HCT116 (cell line): Measurements from ENCODE around the gene FOXF1. TPM values are rescaled to one million over a fixed set of nuclear protein-coding genes. Genes with fewer than 3 reads are reported as not detected.

ENCODE experiments used
- ATAC-seq: fragments of 200-7000 bp; cut with Tn5 transposase; 2 replicates; pipeline ENCODE4 v1.9.1; 2020; ENCODE audit warnings: mild to moderate bottlenecking, moderate library complexity
- BruUV-seq: library from RNA; stranded (reverse); fragments of 400-500 nt; replicated peaks from 2 replicates; lab custom pipeline; 2021; lab: Mats Ljungman, UMichigan
- CTCF ChIA-PET: fragments of 300-600 bp; sonication (Branson Sonifier 250); formaldehyde crosslinking; loops from one replicate; lab custom pipeline; 2021; ENCODE audit warnings: antibody characterized with exemption; lab: Charles Lee
- POLR2A ChIA-PET: fragments of 300-600, 350-600 bp; sonication (Branson Sonifier 250); formaldehyde crosslinking; loops from one replicate; lab custom pipeline; 2021; ENCODE audit warnings: antibody characterized with exemption; lab: Charles Lee
- RAD21 ChIA-PET, 2 experiments: fragments of 300-600 bp; sonication (Branson Sonifier 250); formaldehyde crosslinking; loops; one replicate each; lab custom pipeline; 2023; ENCODE audit warnings: low total read pairs in 2 of 2; ENCODE audit not compliant: uncharacterized antibody in 2 of 2, unreplicated experiment in 2 of 2, low non-redundant PET in 1 of 2; lab: Charles Lee
- DNase-seq: peaks from one replicate; pipeline ENCODE4 v3.0.0-alpha.2; 2010; ENCODE audit warnings: low read depth, low spot score
- H2AFZ ChIP-seq: fragments of 200-600 bp; shearing (Covaris generic), sonication (generic); 2 replicates; pipeline ENCODE4 v1.6.1; 2017; ENCODE audit warnings: low read depth, mixed run types, mixed read lengths, antibody characterized with exemption, low read length; ENCODE audit not compliant: poor library complexity, severe bottlenecking
- H3K27ac ChIP-seq: 2 replicates; pipeline ENCODE4 v1.5.1; 2012; ENCODE audit warnings: low read depth, low read length
- H3K27me3 ChIP-seq: fragments of 200-600 bp; sonication (generic); 2 replicates; pipeline ENCODE4 v1.6.1; 2016; ENCODE audit warnings: mixed run types, low read length, mixed read lengths; ENCODE audit not compliant: insufficient read depth
- H3K36me3 ChIP-seq, 2 experiments: fragments of 200-500 bp in 1 of 2; fragments of 200-600 bp in 1 of 2; sonication (Bioruptor generic) in 1 of 2; sonication (generic) in 1 of 2; 2 replicates each; pipeline versions ENCODE4 v1.5.1 to v1.6.1; 2014 to 2016; ENCODE audit warnings: low read length in 2 of 2, inconsistent platforms in 1 of 2, mixed read lengths in 1 of 2, mixed run types in 1 of 2; ENCODE audit not compliant: insufficient read depth in 2 of 2, control insufficient read depth in 1 of 2
- H3K4me1 ChIP-seq, 2 experiments: fragments of 200-600 bp in 1 of 2; sonication (generic) in 1 of 2; 2 replicates each; pipeline versions ENCODE4 v1.5.1 to v1.6.1; 2012 to 2017; ENCODE audit warnings: low read length in 2 of 2, inconsistent platforms in 1 of 2, mild to moderate bottlenecking in 1 of 2, mixed read lengths in 1 of 2, mixed run types in 1 of 2, moderate library complexity in 1 of 2; ENCODE audit not compliant: insufficient read depth in 2 of 2, control insufficient read depth in 1 of 2
- H3K4me2 ChIP-seq: fragments of 200-600 bp; sonication (generic); 2 replicates; pipeline ENCODE4 v1.6.1; 2017; ENCODE audit warnings: mixed run types, low read length, mixed read lengths
- H3K4me3 ChIP-seq, 2 experiments: fragments of 200-600 bp in 1 of 2; sonication (generic) in 1 of 2; replicated peaks in 1 of 2; 2 replicates each; pipeline ENCODE4 v1.5.1; 2011 to 2016; ENCODE audit warnings: low read length in 2 of 2, control low read depth in 1 of 2, low read depth in 1 of 2, mild to moderate bottlenecking in 1 of 2, mixed read lengths in 1 of 2, mixed run types in 1 of 2
- H3K79me2 ChIP-seq: fragments of 200-600 bp; sonication (generic); 2 replicates; pipeline ENCODE4 v1.6.1; 2017; ENCODE audit warnings: mild to moderate bottlenecking, mixed run types, low read length, moderate library complexity, mixed read lengths; ENCODE audit not compliant: insufficient read depth
- H3K9ac ChIP-seq: fragments of 200-600 bp; sonication (generic); 2 replicates; pipeline ENCODE4 v1.6.1; 2016; ENCODE audit warnings: low read length, mixed read lengths
- H3K9me2 ChIP-seq: fragments of 200-600 bp; sonication (generic), shearing (Covaris generic); 2 replicates; pipeline ENCODE4 v1.6.1; 2017; ENCODE audit warnings: mixed run types, mild to moderate bottlenecking, moderate library complexity; ENCODE audit not compliant: insufficient read depth
- H3K9me3 ChIP-seq, 2 experiments: fragments of 200-500 bp in 1 of 2; fragments of 200-600 bp in 1 of 2; sonication (Bioruptor generic) in 1 of 2; sonication (generic) in 1 of 2; 2 replicates each; pipeline ENCODE4 v1.6.1; 2014 to 2017; ENCODE audit warnings: low read length in 2 of 2, mixed read lengths in 2 of 2, inconsistent platforms in 1 of 2, low read depth in 1 of 2, mild to moderate bottlenecking in 1 of 2, mixed run types in 1 of 2, moderate library complexity in 1 of 2; ENCODE audit not compliant: control insufficient read depth in 1 of 2, insufficient read depth in 1 of 2
- H4K20me1 ChIP-seq: fragments of 200-600 bp; sonication (generic), shearing (Covaris generic); 2 replicates; pipeline ENCODE4 v1.6.1; 2017; ENCODE audit warnings: mixed run types, mild to moderate bottlenecking, moderate library complexity; ENCODE audit not compliant: insufficient read depth
- CBX3 ChIP-seq: IDR thresholded peaks from 2 replicates; pipeline ENCODE4 v1.6.1; 2012; ENCODE audit warnings: low read depth
- CEBPB ChIP-seq: IDR thresholded peaks from 2 replicates; pipeline ENCODE4 v1.6.1; 2012; ENCODE audit warnings: low read depth
- CTCF ChIP-seq, 3 experiments: fragments of 200-600 bp in 1 of 3; sonication (generic) in 1 of 3; IDR thresholded peaks in 2 of 3; conservative IDR thresholded peaks in 1 of 3; 2 replicates each; pipeline ENCODE4 v1.5.1; 2012 to 2017; ENCODE audit warnings: low read depth in 2 of 3, low read length in 2 of 3, antibody characterized with exemption in 1 of 3, borderline replicate concordance in 1 of 3, control low read depth in 1 of 3, mild to moderate bottlenecking in 1 of 3, mixed read lengths in 1 of 3, mixed run types in 1 of 3, moderate library complexity in 1 of 3; ENCODE audit not compliant: insufficient read depth in 1 of 3
- EGR1 ChIP-seq: IDR thresholded peaks from 2 replicates; pipeline ENCODE4 v1.6.1; 2012; ENCODE audit warnings: low read depth
- EZH2 ChIP-seq: fragments of 200-600 bp; sonication (generic); IDR thresholded peaks from 2 replicates; pipeline ENCODE4 v1.6.1; 2017; ENCODE audit warnings: antibody characterized with exemption, mixed run types
- FOSL1 ChIP-seq: IDR thresholded peaks from 2 replicates; pipeline ENCODE4 v1.6.1; 2012; ENCODE audit warnings: low read depth
- JUND ChIP-seq: IDR thresholded peaks from 2 replicates; pipeline ENCODE4 v1.6.1; 2012
- POLR2A ChIP-seq: IDR thresholded peaks from 2 replicates; pipeline ENCODE4 v1.7.0; 2011; ENCODE audit warnings: borderline replicate concordance; ENCODE audit not compliant: insufficient read depth, insufficient read length; ENCODE audit errors: extremely low read depth
- POLR2AphosphoS5 ChIP-seq: IDR thresholded peaks from 2 replicates; pipeline ENCODE4 v1.6.1; 2011; ENCODE audit warnings: mild to moderate bottlenecking, low read depth, low read length, moderate library complexity
- SP1 ChIP-seq: IDR thresholded peaks from 2 replicates; pipeline ENCODE4 v1.6.1; 2012; ENCODE audit warnings: low read depth
- SRF ChIP-seq: IDR thresholded peaks from 2 replicates; pipeline ENCODE4 v1.6.1; 2012; ENCODE audit warnings: low read depth
- YY1 ChIP-seq: IDR thresholded peaks from 2 replicates; pipeline ENCODE4 v1.6.1; 2011; ENCODE audit warnings: low read length, low read depth, moderate library complexity, mild to moderate bottlenecking; ENCODE audit not compliant: insufficient replicate concordance; ENCODE audit errors: extremely low read depth
- ZFX ChIP-seq: fragments of 450-650 bp; IDR thresholded peaks from 2 replicates; pipeline ENCODE4 v1.6.1; 2017
- intact Hi-C: fragments of 100-400 bp; cut with micrococcal nuclease; formaldehyde crosslinking; loops from 2 replicates; pipeline ENCODE4 v1.10.0; 2022
- total RNA-seq: library from RNA; stranded (reverse); gene quantifications from one replicate; pipeline ENCODE4 v1.2.1, GENCODE V29; 2021; ENCODE audit not compliant: unreplicated experiment
- TF ChIP-seq, protein P1 (sequence below): IDR thresholded peaks from 2 replicates; pipeline ENCODE4 v1.6.1; 2012
- TF ChIP-seq, protein P2 (sequence below): IDR thresholded peaks from 2 replicates; pipeline ENCODE4 v1.6.1; 2011; ENCODE audit warnings: mild to moderate bottlenecking, low read length, moderate library complexity; ENCODE audit not compliant: insufficient replicate concordance; ENCODE audit errors: extremely low read depth

FOXF1 gene
- total RNA-seq, 1 experiment from 2014 or later, result 2.4 TPM

DNA sequence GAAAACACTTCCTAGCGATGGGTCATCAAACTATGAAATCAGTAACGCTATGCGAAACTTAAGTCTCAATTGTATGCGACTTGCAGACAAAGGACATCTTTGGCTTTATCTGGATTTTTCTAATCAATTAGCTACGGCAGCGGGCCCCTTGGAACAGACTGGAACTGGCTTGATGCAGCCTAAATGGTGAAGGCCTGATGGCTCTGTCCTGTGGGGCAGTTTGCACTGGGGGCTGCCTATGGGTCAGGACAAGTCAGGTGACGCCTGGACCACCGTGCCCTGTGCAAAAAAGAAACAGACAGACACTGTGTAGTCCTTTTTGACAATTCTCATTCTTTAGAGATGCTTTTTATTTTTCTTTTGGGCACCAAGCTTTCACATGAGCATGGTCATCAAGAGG, 22.7 kb downstream of the FOXF1 start:
- Histone ChIP-seq H4K20me1 (no peaks in the 10 kb centered on the region), H3K36me3 (peaks cover 6 to 13% of the 10 kb centered on the region in 2 experiments), H3K9me2 (no peaks in the 10 kb centered on the region), H3K9ac (no peak overlapping the region), H3K79me2 (no peaks in the 10 kb centered on the region), H3K9me3 (no peaks in the 10 kb centered on the region), H2AFZ (no peak overlapping the region)
- ChIA-PET CTCF (no interaction called here), RAD21 (no interaction called here)
- intact Hi-C loops, result no loop called here
- no peak for DNase-seq
- BruUV-seq, result no TSS peak
- TF ChIP-seq, protein P1, sequence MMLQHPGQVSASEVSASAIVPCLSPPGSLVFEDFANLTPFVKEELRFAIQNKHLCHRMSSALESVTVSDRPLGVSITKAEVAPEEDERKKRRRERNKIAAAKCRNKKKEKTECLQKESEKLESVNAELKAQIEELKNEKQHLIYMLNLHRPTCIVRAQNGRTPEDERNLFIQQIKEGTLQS, result no peak
- no peak for TF ChIP-seq POLR2AphosphoS5
- TF ChIP-seq JUND, result no peak
- no peak for TF ChIP-seq EZH2
- no peak for TF ChIP-seq POLR2A
- no peak for TF ChIP-seq ZFX
- no peak for TF ChIP-seq CEBPB
- no peak for TF ChIP-seq CTCF (IDR thresholded peaks at IDR 0.05 in 2 of 3, conservative IDR thresholded peaks at IDR 0.05 in 1 of 3; ENCODE audit: borderline replicate concordance in 1 of 3, insufficient read depth in 1 of 3, low read depth in 2 of 3, low read length in 2 of 3)
- TF ChIP-seq, protein P2, sequence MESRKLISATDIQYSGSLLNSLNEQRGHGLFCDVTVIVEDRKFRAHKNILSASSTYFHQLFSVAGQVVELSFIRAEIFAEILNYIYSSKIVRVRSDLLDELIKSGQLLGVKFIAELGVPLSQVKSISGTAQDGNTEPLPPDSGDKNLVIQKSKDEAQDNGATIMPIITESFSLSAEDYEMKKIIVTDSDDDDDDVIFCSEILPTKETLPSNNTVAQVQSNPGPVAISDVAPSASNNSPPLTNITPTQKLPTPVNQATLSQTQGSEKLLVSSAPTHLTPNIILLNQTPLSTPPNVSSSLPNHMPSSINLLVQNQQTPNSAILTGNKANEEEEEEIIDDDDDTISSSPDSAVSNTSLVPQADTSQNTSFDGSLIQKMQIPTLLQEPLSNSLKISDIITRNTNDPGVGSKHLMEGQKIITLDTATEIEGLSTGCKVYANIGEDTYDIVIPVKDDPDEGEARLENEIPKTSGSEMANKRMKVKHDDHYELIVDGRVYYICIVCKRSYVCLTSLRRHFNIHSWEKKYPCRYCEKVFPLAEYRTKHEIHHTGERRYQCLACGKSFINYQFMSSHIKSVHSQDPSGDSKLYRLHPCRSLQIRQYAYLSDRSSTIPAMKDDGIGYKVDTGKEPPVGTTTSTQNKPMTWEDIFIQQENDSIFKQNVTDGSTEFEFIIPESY, result no peak
- TF ChIP-seq SRF, result no peak
- no peak for TF ChIP-seq FOSL1
- no peak for TF ChIP-seq EGR1
- TF ChIP-seq CBX3, result no peak
- TF ChIP-seq SP1, result no peak
- no peak for TF ChIP-seq YY1
- TF ChIP-seq, all 23 proteins: peak for 0
- no peak for ATAC-seq
- Histone ChIP-seq H3K27me3 (no peaks in the 10 kb centered on the region), H3K4me1 (peaks cover 0 to 8% of the 10 kb centered on the region in 2 experiments; a peak in 1 of 4 replicates), H3K4me2 (no peak overlapping the region), H3K4me3 (no peak overlapping the region), H3K27ac (no peak overlapping the region)
- POLR2A ChIA-PET, result no interaction called here
